ENCODE data around the gene ERLIN1.
A peak's percentile ranks its signal among the peaks of the same experiment; 100 is the strongest.

Gene ERLIN1

DNA sequence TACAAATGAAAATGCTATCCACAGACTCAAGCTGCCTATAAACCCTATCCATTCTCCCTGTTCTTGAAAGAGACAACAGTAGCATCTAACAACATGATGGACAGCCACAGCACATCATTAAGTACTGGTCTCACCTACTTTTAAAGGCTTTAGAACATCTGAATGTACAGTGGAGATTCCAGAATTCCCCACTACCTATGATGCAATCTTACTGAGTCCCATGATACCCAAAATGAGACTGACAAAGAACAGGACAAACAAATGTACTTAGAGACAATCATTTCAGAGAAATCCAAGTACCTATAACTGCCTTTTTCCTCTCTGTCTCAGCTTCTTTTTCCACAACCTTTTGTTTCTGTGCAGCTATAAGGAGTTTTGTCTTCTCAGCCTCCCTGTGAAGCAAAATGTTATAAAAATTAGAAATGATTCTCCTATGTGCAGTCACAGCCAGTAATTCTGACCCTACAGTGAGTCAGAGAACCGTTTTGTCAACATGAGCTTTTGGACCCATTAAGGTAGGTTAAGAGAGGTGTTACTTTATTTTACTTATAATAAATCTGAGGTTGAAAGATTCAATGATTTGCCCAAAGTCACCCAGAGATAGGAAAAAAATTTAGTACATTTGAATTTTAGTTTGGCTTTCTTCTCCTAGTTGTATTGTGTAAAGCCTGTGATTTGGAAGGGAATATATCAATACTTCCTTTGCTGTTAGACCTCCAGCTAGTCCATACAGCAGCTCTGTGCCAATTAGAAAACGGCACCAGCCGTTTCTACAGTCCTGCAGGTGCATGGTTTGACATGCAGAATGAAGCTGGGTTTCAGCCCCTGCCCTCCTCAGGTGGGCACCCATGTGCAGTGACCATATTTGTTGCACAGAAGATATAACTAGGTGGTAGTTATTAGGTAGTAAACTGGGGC, 21.9 kb downstream of the ERLIN1 start:
- TF ChIP-seq, protein P1, sequence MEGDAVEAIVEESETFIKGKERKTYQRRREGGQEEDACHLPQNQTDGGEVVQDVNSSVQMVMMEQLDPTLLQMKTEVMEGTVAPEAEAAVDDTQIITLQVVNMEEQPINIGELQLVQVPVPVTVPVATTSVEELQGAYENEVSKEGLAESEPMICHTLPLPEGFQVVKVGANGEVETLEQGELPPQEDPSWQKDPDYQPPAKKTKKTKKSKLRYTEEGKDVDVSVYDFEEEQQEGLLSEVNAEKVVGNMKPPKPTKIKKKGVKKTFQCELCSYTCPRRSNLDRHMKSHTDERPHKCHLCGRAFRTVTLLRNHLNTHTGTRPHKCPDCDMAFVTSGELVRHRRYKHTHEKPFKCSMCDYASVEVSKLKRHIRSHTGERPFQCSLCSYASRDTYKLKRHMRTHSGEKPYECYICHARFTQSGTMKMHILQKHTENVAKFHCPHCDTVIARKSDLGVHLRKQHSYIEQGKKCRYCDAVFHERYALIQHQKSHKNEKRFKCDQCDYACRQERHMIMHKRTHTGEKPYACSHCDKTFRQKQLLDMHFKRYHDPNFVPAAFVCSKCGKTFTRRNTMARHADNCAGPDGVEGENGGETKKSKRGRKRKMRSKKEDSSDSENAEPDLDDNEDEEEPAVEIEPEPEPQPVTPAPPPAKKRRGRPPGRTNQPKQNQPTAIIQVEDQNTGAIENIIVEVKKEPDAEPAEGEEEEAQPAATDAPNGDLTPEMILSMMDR (IDR thresholded peaks at IDR 0.05; ENCODE audit: insufficient read depth, low read depth, low read length, missing control alignments): no peak
- H3K4me3 ChIP-seq (ENCODE audit: low read length): no peak overlapping the region
- peak; percentile 36 for DNase-seq (ENCODE audit: low read depth)

DNA sequence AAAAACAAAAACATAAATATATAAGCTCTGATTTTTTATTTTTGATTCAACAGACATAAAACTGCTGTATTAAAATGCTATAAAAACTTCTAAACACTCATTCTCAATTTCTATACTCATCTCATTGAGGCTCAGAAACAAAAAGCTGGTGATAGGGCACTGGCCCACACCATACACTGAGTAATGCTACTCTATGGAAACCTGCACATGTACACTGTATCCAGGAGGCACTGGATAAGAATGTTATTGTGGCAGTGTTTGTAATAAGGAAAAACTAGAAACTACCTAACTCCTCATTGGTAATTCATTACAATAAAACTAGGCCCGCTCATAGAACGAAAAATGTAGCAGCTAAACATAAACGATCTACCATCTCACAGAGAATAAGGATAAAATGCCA, 23.1 kb downstream of the ERLIN1 start:
- H3K4me3 ChIP-seq (ENCODE audit: low read length): no peak overlapping the region
- DNase-seq (ENCODE audit: low read depth): no peak
- TF ChIP-seq, protein P1 (IDR thresholded peaks at IDR 0.05; ENCODE audit: insufficient read depth, low read depth, low read length, missing control alignments): no peak

DNA sequence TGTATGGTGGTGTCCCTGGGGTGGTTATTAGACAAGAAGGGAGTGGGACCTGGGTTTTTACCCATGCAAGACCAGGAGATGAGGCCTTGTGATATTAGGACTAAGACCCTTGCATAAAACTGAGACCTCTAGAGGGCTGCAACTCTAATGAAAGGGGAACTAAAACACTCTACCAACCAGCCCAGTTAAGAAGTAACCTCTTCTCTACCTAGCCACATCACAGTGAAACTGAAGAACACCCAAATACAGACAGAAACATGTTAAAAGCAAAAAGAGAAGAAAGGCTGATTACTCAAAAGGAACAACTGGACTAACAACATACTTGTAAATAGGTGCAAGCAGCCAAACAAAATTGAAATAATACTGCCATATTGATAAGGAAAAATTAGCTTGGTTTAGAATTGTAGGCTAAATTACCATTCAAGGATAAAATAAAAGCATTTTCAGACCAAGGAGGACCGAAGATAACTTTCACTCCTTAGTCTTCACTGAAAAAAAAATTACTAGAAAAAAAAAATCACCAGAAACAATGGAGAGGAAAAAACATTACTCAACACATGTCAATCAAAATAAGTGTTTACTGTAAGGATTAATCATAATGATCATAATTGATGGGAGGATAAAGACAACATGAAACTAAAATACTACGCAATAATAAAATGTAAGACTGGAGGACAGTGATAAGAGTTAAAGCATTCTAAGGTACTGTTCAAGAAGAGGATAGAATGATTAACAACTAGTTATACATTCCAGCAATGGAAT, 27.6 kb downstream of the ERLIN1 start:
- peak; percentile 30 for DNase-seq (ENCODE audit: low read depth)
- TF ChIP-seq, protein P1 (IDR thresholded peaks at IDR 0.05; ENCODE audit: insufficient read depth, low read depth, low read length, missing control alignments): no peak
- no peak overlapping the region for H3K4me3 ChIP-seq (ENCODE audit: low read length)

DNA sequence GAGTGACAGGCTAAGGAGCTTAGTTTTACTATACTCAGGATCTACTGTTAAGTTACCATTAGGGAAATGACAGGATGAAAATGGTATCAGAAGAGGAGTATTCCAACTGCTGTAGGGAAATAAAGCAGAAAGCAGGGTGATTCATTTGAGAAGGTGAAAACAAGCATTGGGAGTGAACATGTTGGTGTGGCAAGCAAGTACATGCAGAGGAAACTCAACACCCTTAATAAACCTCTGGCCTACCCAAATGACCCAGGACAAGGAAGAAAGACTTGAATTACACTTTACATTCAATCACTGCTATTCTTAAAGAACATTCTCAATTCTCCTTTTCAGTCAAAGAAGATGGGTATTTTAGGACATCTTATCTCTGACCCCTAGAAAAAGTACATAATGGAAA, 28.7 kb downstream of the ERLIN1 start:
- H3K4me3 ChIP-seq (ENCODE audit: low read length): no peak overlapping the region
- TF ChIP-seq, protein P1 (IDR thresholded peaks at IDR 0.05; ENCODE audit: insufficient read depth, low read depth, low read length, missing control alignments): no peak
- DNase-seq (ENCODE audit: low read depth): peak; percentile 93

DNA sequence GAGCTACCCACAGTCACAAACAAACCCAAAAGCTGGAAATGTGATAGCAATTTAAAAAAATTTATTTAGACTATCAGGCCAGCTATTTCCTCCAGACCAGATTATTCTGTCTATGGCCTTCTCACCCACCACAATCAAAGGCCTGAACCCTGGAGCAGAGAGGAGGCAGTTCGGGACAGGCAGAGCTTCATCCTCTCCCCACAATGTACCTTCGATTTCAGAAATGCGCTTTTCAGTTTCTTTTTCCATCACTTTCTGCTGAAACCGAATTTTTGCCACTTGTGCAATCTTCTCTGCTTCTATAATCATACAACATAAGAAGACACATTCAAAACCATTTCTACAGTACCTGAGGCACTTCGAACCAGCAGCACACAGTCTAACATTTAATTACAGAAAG, 29.9 kb downstream of the ERLIN1 start:
- TF ChIP-seq, protein P1 (IDR thresholded peaks at IDR 0.05; ENCODE audit: insufficient read depth, low read depth, low read length, missing control alignments): no peak
- DNase-seq (ENCODE audit: low read depth): no peak
- no peak overlapping the region for H3K4me3 ChIP-seq (ENCODE audit: low read length)

DNA sequence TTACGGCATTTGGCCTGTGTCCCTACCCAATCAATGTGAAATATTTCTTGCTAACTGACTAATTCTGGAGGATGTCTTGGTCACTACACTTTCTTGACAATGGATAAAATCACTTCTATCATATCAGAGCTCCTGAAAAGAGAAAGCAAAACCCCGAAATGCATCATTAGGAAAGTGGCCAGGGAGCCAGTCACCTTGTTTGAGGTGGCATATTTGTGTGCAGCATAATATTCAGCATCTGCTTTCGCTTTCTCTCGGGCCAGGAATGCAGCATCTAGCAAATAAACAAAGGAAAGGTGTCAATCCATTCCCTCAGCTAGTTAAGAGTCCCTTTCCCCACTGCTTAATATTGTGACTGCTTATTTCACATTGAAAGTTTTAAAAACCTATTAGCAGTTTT, 31.2 kb downstream of the ERLIN1 start:
- H3K4me3 ChIP-seq (ENCODE audit: low read length): no peak overlapping the region
- TF ChIP-seq, protein P1 (IDR thresholded peaks at IDR 0.05; ENCODE audit: insufficient read depth, low read depth, low read length, missing control alignments): no peak
- DNase-seq (ENCODE audit: low read depth): no peak
